DND-41 (cell line): ENCODE measurements around the gene PUS7.

Experiments used
- EZH2 ChIP-seq: IDR thresholded peaks from 3 replicates; pipeline ENCODE4 v1.6.1; 2012; ENCODE audit warnings: borderline replicate concordance, low read depth, mild to moderate bottlenecking, moderate library complexity, low read length, inconsistent platforms; ENCODE audit not compliant: severe bottlenecking
- TF ChIP-seq, protein P1 (sequence below): IDR thresholded peaks from 2 replicates; pipeline ENCODE4 v1.5.1; 2012; ENCODE audit warnings: borderline replicate concordance, low read length, moderate library complexity, mild to moderate bottlenecking; ENCODE audit not compliant: poor library complexity, severe bottlenecking; ENCODE audit errors: extremely low read depth

DNA sequence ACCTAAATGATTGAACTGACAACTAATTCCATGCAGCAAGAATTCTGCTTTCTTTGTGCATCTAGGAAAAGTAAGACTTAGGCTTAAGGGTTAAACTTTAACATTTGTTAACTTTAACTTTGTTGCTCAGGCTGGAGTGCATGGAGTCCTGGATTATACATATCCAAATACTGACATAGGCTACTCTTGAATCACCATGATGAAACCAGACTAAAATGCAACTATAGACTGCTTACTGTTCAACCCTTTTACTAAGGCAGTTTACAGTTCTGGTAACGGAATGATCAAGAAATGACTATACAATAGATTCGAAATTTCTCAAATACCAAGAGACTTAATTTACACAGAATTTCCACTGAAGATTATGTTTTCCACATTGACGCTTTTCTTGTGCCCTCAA is 52.0 kb downstream of the PUS7 start:
- TF ChIP-seq, protein P1, sequence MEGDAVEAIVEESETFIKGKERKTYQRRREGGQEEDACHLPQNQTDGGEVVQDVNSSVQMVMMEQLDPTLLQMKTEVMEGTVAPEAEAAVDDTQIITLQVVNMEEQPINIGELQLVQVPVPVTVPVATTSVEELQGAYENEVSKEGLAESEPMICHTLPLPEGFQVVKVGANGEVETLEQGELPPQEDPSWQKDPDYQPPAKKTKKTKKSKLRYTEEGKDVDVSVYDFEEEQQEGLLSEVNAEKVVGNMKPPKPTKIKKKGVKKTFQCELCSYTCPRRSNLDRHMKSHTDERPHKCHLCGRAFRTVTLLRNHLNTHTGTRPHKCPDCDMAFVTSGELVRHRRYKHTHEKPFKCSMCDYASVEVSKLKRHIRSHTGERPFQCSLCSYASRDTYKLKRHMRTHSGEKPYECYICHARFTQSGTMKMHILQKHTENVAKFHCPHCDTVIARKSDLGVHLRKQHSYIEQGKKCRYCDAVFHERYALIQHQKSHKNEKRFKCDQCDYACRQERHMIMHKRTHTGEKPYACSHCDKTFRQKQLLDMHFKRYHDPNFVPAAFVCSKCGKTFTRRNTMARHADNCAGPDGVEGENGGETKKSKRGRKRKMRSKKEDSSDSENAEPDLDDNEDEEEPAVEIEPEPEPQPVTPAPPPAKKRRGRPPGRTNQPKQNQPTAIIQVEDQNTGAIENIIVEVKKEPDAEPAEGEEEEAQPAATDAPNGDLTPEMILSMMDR = no peak
- no peak for TF ChIP-seq EZH2
